ENCODE data around the gene SLC8A1.

Gene SLC8A1

DNA sequence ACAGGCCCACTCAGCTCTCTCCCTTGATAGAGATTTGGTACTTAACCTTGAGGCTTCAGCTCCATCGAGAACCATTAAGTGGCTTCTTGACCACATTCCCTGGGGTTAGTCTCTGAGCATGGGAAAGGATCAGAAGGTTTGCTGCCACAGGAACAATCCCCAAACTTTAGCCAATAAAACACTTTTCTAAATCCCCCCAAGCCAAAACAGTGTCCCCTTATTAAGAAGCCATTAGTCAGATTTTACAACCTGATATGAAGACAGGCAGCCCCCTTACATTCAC lies 37.7 kb upstream of the SLC8A1 start:
- Histone ChIP-seq H3K9ac (ENCODE audit: low read depth, low read length, poor library complexity, severe bottlenecking) (peak overlapping the region; percentile 65), H3K9me3 (ENCODE audit: insufficient read depth, low read depth, low read length) (no peaks in the 10 kb centered on the region), H3K9me2 (replicated peaks; ENCODE audit: low read depth, low read length) (no peaks in the 10 kb centered on the region), H4K20me1 (ENCODE audit: insufficient read depth, low read length, poor library complexity, severe bottlenecking) (no peaks in the 10 kb centered on the region), H3K79me2 (ENCODE audit: insufficient read depth, low read length) (no peaks in the 10 kb centered on the region), H2AFZ (ENCODE audit: low read length) (peak overlapping the region; percentile 97), H3K4me2 (ENCODE audit: low read depth, low read length, poor library complexity, severe bottlenecking) (peak overlapping the region; percentile 68), H3K4me3 (ENCODE audit: low read length, poor library complexity, severe bottlenecking) (peak overlapping the region; percentile 79), H3K4me1 (ENCODE audit: insufficient read depth, low read length, poor library complexity, severe bottlenecking) (peaks cover 19% of the 10 kb centered on the region), H3K27me3 (ENCODE audit: insufficient read depth, low read length, poor library complexity, severe bottlenecking) (no peaks in the 10 kb centered on the region), H3F3A (ENCODE audit: low read depth) (no peaks in the 10 kb centered on the region), H3K36me3 (ENCODE audit: insufficient read depth, low read length) (no peaks in the 10 kb centered on the region)
- no peak for TF ChIP-seq EZH2phosphoT487 (IDR thresholded peaks at IDR 0.05; ENCODE audit: borderline replicate concordance)
- TF ChIP-seq, protein P1, sequence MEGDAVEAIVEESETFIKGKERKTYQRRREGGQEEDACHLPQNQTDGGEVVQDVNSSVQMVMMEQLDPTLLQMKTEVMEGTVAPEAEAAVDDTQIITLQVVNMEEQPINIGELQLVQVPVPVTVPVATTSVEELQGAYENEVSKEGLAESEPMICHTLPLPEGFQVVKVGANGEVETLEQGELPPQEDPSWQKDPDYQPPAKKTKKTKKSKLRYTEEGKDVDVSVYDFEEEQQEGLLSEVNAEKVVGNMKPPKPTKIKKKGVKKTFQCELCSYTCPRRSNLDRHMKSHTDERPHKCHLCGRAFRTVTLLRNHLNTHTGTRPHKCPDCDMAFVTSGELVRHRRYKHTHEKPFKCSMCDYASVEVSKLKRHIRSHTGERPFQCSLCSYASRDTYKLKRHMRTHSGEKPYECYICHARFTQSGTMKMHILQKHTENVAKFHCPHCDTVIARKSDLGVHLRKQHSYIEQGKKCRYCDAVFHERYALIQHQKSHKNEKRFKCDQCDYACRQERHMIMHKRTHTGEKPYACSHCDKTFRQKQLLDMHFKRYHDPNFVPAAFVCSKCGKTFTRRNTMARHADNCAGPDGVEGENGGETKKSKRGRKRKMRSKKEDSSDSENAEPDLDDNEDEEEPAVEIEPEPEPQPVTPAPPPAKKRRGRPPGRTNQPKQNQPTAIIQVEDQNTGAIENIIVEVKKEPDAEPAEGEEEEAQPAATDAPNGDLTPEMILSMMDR (conservative IDR thresholded peaks at IDR 0.05; ENCODE audit: low read length): no peak

GRCh38 chr2:40488927-40489677 lies 37.2 kb upstream of the SLC8A1 start:
- Histone ChIP-seq H2AFZ (ENCODE audit: low read length) (peak overlapping the region; percentile 97), H3K4me1 (ENCODE audit: insufficient read depth, low read length, poor library complexity, severe bottlenecking) (peaks cover 19% of the 10 kb centered on the region), H3K79me2 (ENCODE audit: insufficient read depth, low read length) (no peaks in the 10 kb centered on the region), H3K9me3 (ENCODE audit: insufficient read depth, low read depth, low read length) (no peaks in the 10 kb centered on the region), H3K9me2 (replicated peaks; ENCODE audit: low read depth, low read length) (no peaks in the 10 kb centered on the region), H3K27me3 (ENCODE audit: insufficient read depth, low read length, poor library complexity, severe bottlenecking) (no peaks in the 10 kb centered on the region), H3K4me3 (ENCODE audit: low read length, poor library complexity, severe bottlenecking) (peak overlapping the region; percentile 79), H4K20me1 (ENCODE audit: insufficient read depth, low read length, poor library complexity, severe bottlenecking) (no peaks in the 10 kb centered on the region), H3K4me2 (ENCODE audit: low read depth, low read length, poor library complexity, severe bottlenecking) (peak overlapping the region; percentile 68), H3F3A (ENCODE audit: low read depth) (no peaks in the 10 kb centered on the region), H3K9ac (ENCODE audit: low read depth, low read length, poor library complexity, severe bottlenecking) (peak overlapping the region; percentile 65), H3K36me3 (ENCODE audit: insufficient read depth, low read length) (no peaks in the 10 kb centered on the region)
- TF ChIP-seq EZH2phosphoT487 (IDR thresholded peaks at IDR 0.05; ENCODE audit: borderline replicate concordance): no peak
- TF ChIP-seq, protein P1 (conservative IDR thresholded peaks at IDR 0.05; ENCODE audit: low read length): no peak

- no peaks in the 10 kb centered on the region for H3K9me2 ChIP-seq (replicated peaks; ENCODE audit: low read depth, low read length)
- H2AFZ ChIP-seq (ENCODE audit: low read length): peak overlapping the region; percentile 97
- no peak for TF ChIP-seq EZH2phosphoT487 (IDR thresholded peaks at IDR 0.05; ENCODE audit: borderline replicate concordance)
- TF ChIP-seq, protein P1 (conservative IDR thresholded peaks at IDR 0.05; ENCODE audit: low read length): peak; percentile 72
- no peaks in the 10 kb centered on the region for H3K79me2 ChIP-seq (ENCODE audit: insufficient read depth, low read length)
- no peaks in the 10 kb centered on the region for H3K36me3 ChIP-seq (ENCODE audit: insufficient read depth, low read length)
- no peaks in the 10 kb centered on the region for H3K9me3 ChIP-seq (ENCODE audit: insufficient read depth, low read depth, low read length)
- no peaks in the 10 kb centered on the region for H3K27me3 ChIP-seq (ENCODE audit: insufficient read depth, low read length, poor library complexity, severe bottlenecking)
- no peaks in the 10 kb centered on the region for H3F3A ChIP-seq (ENCODE audit: low read depth)
- peak overlapping the region; percentile 68 for H3K4me2 ChIP-seq (ENCODE audit: low read depth, low read length, poor library complexity, severe bottlenecking)
- no peaks in the 10 kb centered on the region for H4K20me1 ChIP-seq (ENCODE audit: insufficient read depth, low read length, poor library complexity, severe bottlenecking)
- H3K9ac ChIP-seq (ENCODE audit: low read depth, low read length, poor library complexity, severe bottlenecking): peak overlapping the region; percentile 65
- peaks cover 19% of the 10 kb centered on the region for H3K4me1 ChIP-seq (ENCODE audit: insufficient read depth, low read length, poor library complexity, severe bottlenecking)
- peak overlapping the region; percentile 79 for H3K4me3 ChIP-seq (ENCODE audit: low read length, poor library complexity, severe bottlenecking)
Observed at GRCh38 chr2:40488101-40488601, 36.3 kb upstream of the SLC8A1 start.
